Amygdala (tissue), 56 donors: Measurements from ENCODE around the gene RAD51B.

Experiments
- DNase-seq, 56 donors: peaks; one replicate each; lab custom pipeline; 2025; lab: John Stamatoyannopoulos, UW

The RAD51B gene

DNA sequence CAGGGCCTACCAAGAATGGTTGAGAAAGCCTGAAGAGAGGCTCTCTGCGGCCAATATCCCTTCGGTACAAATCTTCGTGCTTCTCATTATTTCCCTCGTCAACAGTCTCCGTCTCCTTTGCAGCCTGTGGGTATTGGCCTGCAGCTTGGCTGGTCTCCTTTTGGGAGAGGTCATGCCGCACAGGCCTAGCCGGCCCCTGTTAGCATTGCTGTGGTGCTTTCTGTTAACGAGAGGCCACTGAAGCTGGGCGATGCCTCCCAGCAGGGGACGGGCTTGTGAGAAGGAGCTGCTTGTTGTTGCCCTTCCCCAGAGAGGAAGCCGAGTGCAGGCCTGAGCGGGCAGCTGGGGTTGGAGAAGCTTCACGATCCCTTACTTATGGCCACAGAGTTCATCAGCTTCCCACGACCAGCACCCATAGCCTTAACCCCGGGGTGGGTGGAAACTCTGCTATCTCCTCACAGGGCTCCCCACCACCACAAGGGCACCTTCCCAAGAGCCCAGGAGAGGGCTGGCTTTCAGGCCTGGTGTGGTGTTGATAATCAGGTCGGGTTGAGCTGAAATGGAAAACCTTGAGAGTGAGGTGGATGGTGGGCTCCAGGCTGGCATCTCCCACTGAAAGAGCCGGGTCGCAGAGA lies 744.7 kb downstream of the RAD51B start:
- peak in 2 of 56 donors; percentile 23 to 44 for DNase-seq

DNA sequence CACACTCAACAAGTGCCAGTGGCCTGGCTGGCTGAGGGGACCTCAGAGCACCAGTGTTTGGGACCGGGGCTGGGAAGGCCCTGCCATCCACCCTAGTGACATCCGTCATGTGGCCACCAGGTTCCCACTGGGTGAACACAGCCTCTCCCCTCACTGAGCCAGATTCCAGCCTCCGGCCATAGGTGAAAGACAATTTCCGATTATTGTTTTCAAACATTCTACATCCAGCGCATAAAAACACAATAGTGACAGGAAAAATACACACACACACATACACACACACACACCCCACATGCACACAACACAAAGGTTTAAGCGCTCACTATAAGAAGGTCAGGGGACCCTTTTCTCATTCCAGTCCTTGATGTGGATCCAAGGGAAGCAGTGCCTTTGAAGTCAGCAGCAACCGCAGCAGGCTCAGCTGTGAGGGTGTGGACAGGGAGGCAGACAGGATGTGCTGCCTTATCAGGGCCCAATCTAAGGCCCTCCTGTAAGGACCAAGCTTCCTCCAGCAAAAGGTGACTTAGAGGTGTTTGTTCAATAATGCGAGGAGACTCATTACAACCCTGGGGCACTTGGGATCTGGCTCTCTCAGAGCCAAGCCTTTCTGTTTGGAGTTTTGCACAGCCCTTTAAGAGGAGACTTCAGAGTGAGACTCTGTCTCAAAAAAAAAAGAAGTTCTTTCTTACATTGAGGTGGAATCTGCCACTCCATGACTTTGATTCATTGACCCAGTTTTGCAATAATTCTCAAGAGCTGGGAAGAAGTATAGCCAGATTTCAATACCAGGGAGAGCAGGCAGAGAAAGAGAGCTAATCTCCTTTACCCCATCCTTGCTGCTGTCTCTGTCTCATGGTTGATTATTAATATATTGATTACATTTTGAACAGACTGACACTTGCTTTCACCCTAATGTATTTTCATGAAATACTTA lies 745.5 kb downstream of the RAD51B start:
- no peak for DNase-seq

DNA sequence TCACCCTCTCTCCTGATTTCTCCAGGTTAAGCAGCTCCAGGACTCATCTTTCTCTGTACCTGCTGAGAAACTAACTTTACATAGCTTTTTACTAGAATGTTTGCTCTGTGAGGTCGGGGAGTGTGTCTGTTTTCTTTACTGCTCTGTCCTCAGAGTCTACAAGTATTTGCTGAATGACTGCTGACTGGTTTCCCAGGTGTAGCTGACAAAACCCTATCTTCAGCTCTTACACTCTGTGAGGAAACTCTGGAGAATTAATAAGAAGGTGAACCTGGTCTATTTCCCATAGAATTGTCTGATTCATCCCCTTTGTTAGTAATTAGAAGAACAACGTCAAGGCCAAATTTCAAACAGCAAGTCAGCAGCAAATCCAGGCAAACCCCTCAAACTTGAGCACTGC lies 746.5 kb downstream of the RAD51B start:
- no peak for DNase-seq

DNA sequence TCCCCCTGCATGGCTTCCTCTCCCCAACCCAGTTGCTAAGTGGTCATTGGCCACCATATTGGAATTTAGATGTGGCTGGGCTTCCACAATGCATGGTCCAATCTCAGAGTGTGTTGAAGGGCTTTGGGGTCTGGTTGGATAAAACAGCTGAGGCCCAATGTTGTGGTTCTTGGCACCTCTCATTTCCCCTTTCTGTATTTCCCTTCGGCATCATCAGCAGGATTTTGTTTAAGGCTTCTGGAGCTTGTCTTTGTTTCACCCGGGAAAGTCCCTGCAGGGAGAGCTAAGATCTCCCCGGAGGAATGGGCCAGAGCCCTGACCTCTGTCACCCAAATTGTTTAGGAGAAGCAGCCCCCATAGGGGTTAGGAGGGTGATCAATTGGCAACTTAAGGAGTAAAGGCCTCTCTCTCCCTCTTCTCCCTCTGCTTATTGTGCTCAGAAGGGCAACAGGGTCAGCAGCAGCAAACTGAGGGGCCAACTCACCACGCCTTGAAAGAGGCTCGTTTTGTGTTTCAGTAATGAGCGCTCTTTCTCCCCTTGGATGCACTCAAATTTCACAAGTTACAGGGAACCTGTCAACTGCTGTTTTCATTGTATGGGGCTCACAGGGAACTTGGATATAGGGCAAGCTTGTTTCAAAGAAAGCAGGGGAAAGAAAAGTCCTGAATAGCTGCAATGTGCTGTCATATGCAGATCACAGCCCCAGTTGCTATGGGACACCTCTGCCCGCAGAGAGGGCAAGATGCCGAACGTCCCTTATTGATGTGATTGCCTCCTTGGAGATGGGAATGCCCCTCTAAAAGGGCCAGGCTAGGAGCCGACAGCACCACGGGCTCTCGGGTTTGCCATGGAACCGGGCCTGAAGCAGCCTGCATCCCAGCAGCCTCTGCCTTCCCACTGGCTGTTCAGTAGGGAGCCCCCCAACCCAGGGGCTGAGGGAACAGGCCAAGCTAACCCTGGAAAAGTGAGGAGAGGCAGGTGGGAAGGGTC lies 749.6 kb downstream of the RAD51B start:
- peak in 35 of 56 donors; percentile 9 to 87 (median 45) for DNase-seq

DNA sequence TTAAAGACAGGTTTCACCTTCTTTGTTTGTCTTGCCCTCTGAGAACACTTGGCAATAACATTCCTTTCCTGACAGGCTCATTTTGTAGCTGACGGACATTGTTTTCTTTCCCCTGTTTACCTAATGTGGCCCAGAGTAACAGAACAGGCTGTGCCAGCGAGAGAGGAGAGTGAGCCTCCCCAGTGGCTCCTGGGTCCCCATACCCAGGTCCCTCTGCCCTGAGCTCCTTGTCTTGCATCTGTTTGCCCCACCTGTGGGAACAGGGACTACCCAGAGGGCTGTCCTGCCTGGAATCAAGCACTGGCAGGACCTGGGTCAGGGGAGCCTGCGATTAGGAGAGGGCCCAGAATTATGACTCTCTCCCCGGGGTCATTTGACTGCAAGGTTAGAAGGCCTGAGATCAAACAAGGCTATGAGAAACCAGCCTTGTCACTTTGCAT lies 750.4 kb downstream of the RAD51B start:
- DNase-seq = no peak

DNA sequence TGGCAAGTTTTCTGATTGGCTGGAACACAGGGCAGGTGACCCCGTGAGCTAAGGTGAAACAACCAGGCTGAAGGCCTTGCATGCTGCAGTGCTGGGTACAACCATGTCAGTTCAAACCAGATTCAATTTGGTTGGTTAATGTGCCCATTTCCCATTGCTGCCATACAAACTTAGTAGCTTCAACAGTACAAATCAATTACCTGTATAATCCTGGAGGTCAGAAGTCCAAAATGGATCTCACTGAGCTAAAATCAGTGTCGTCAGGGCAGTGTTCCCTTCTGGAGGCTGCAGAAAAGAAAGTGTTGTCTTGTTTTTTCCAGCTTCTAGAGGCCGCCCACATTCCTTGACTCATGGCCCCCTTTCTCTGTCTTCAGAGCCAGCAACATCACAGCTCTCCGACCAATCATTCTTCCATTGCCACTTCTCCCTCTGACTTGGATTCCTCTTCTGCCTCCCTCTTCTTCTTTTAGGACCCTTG lies 751.6 kb downstream of the RAD51B start:
- no peak for DNase-seq

DNA sequence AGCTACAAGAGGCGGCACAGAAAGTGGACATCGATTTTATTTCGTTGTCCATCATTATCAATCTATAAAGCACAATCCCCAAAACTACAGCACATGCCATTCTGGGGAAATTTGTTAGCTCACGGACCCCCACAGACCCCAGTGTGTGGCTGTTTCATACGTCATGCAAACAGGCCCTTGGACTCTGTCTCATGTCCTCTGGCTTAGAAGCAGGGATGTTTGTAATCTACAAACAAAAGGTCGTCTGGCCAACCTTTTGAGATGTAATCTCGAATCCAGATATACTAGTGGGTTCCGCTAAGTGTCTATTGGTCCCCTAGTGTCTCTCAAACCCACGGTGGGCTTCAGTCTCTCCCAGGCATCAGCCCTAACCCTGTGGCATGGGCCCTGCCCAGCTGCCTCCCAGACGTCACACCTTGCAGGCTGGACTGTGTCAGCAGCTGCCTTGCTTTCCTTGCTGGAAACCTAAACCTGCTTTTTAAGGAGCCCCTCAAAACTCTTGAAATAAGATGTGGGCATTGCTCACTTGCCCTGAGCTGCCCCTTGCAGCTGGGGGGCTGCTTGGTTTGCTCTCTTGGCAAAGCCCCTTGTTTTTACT lies 752.4 kb downstream of the RAD51B start:
- DNase-seq = no peak

DNA sequence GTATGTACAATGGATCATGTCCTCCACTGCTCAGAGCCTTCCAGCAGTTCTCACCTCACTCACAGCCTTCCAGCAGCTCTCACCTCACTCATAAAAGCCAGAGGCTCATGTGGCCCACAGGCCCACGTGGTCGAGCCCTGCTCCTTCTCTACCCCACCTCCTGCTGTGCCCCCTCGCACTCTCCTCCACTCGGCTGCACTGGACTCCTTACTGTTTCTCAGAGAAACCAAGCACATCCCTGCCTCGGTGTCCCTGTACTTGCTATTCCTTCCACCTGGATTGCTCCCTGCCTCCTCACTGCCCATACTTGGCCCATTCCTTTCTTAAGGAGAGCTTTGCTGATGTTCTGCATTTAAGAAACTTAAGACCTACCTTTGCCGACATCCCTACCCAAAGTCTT lies 753.5 kb downstream of the RAD51B start:
- no peak for DNase-seq

DNA sequence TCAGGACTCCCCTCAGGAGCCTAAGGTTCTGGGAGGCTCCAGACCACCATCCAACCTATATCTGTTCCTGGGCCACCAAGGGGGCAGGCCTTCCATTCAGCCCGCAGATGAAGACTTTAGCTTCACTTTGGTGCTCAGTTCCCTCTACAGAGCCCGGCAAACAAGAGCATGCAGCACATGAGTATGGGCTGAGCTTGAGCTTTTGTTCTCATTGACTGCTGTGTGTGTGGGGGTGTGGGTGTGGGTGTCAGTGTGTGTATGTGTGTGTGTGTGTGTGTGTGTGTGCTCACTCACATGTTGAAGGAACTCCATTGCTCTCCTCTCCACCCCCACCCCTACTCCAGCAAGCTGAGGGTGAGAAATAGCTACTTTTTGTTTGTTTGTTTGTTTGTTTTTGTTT lies 754.1 kb downstream of the RAD51B start:
- no peak for DNase-seq

DNA sequence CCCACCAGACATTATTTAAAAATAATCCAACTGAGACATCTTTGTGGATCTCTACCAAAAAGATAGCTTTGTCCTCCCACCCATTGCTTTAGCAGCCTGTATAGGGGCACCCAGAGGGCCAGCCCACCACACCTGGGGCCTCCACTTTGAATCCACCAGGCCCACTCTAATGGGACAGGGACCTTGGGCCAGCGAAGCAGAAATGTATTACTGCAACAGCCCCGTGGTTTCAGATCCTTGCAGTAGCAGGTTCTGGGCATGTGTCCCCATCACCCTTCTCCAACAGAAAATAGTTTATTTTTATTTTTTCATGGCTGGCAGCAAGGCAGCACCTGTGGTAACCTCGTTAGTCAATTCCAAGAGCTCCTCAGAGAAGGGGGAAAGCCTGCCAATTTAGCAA lies 754.9 kb downstream of the RAD51B start:
- DNase-seq = no peak

DNA sequence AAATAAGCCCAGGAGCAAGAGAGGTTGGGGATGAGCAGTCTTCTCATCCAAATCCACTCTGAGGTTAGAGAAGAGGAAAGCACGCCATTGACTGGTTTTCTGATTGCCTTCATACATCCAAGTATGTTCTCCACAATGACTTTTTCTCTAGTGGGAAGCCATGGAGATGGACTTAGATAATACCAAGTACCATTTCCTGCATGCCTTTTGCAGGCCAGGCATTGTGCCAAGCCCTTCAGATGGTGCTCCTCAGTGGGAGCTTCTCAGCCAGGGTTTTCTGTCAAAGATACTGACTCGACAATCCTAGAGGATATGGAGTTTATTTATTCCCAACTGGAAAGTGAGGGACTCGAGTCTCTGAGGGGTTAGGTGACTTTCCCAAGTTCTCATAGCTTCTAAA lies 755.3 kb downstream of the RAD51B start:
- DNase-seq = no peak

DNA sequence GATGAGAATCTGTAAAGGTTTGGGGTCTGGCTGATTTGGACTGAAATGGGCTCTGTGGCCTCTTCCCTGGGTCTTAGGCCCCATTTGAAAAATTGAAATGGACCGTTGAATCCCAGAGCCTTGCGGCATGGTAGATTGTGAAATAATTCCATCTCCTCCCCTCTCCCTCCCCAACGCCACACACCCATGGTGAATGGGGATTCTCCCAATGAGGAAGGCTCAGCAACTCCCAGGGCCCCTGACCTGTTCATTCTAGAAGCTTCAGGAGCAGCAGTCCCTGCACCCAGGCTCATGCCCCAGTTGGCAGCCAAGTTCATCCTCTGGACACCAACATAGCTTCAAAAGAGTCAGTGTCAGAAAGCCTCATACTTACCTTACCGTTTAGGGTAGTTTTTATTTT lies 755.8 kb downstream of the RAD51B start:
- DNase-seq = no peak

DNA sequence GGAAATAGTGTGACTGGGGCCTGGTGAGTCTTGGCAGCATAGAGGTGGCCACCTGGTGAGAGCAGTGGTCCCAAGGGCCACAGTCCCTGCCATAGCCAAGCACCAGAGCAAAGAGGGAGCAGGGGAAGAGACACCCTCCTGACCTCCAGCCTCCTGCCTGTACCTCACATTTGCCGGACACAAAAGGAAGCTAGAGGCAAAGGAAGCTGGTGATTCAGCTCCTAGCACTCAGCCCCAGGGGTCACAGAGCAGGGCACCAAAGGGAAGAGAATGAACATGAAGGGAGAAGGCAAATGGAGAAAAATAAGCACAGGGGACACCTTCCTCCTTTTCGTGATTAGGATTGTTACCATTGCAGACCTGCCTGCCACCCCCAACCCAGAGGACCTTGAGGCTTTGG lies 756.5 kb downstream of the RAD51B start:
- DNase-seq = no peak

DNA sequence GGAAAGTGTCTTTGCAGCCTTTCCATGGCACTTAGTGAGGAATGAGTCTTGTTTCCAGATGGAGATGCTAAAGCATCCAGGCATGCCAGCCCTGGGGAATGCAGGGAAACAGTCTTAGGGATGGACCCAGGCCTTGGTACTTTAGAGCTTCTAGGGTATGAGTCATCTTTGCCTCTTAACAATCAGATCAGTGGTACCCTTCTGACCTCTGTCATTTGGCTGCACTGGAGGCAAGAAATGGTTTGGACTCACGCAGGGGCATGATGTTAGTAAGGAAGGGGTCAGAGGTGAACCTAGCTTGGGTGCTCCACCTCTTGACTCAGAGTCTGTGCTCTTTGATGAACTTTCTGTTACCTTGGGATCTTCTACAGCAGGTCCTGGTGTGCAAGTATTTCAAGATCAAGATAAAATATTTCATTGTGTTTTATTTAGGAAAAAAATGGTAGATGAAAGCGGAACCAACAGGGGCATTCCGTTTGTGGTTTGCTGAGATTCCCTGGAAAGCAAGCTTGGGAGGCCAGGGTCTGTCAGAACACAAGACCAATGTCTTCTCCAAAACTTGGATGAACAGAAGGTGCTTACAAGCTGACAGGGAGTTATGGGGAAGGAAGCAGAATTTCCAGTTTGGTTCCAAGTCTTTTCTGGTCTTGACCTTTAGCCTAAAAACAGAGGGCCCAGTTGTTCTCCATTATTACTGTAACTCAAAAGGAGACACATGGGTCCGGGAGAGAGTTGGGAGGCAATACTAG lies 757.1 kb downstream of the RAD51B start:
- DNase-seq = no peak

DNA sequence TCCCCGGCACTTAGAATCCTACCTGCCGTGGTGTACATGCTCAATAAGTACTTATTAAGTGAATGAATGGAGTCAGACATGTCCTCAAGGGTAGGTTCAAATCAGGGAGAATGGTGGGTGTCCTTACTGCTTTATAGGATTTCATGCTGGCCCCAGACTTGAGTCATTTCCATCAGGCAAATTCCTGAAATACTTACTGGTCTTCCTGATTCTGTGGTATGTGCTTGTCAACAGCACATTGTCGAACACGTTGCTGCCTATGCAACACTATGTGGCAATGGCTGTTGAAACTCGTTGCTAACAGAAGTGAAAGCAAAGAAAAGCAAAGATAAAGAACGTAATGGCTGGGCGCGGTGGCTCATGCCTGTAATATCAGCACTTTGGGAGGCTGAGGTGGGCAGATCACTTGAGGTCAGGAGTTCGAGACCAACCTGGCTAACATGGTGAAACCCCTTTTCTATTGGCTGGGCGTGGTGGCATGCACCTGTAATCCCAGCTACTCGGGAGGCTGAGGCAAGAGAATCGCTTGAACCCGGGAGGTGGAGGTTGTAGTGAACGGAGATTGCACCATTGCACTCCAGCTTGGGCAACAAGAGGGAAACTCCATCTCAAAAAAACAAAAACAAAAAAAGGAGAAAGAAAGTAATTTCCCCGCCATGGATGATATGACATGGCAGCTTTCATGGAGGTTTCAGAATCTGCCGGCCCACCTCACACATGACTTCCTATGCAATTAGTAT lies 758.4 kb downstream of the RAD51B start:
- peak in 1 of 56 donors; percentile 25 for DNase-seq

DNA sequence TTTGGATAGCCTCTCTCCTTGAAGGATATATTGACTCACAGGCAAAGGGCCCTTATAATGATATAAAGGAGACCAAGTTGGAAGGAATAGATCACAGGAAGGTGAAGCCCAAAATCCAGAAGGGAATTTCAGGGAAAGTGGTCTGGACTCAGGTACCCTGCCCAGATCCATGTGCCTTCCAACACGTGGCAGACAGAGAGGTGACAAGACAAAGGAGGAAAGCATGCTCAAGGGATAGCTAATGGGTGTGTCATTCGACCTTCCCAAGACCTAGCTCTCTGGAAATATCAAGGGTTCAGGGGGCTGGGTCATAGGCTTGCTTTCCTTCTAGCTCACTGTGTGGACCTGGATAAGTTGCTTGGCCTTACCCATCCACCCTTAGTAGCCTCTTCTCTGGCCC lies 759.0 kb downstream of the RAD51B start:
- DNase-seq = no peak

DNA sequence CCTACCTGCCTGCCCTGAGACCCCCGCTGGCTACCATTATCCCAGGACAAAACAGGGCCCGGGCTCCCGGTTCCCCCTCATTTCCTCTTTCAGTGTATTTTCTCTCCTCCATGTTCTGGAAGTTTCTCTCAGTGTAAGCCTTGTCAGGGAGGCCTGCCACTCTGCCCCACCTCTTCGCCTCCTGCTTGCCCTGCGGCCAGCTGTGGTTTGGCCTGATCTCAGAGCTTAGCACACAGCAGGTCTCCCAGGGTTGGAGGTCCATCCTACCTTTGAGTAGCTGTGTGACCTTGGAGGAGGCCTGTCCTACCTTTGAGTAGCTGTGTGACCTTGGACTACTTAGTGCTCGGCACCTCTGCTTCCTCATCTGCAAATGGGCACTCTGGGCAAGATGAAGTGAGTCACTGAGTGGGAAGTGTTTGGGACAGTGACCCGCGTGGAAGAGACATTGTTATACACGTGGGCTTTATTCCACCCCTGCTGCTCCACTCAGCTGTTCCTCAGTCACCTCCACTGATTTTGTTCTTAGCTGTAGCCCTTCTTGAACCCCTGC lies 760.6 kb downstream of the RAD51B start:
- DNase-seq = no peak

DNA sequence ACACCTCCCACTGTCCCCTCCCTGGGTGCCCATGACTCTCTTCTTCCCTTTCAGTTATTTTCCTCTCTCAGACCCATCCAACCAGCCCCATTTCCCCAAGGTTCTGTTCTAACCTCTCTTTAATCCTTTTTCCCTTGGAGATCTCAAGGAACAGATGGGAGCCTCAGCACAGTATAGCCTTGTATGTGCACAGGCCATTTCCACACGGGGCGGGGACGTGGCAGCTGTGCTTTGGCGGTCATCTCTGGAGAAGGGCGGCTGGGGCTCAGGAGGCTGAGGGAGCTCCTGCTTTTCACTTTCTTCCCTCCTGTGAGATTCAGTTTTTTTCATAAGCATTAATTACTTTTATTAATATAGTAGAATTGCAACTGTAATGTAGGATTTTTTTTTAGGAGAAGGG lies 761.1 kb downstream of the RAD51B start:
- DNase-seq = no peak
